GM12874 (cell line): ENCODE data around the gene C1orf116.

Experiments used
- CTCF ChIP-seq: IDR thresholded peaks from 2 replicates; pipeline ENCODE4 v1.5.1; 2011; ENCODE audit warnings: low read depth, mild to moderate bottlenecking, control low read depth, low read length, moderate library complexity; ENCODE audit not compliant: insufficient read depth

C1orf116 gene

GRCh38 chr1:206979379-206980043 lies 53.0 kb downstream of the C1orf116 start:
- peak; percentile 62 for TF ChIP-seq CTCF

- TF ChIP-seq CTCF, result no peak
Measured at GRCh38 chr1:206978259-206978658, 54.3 kb downstream of the C1orf116 start.

GRCh38 chr1:206975306-206975705 lies 57.2 kb downstream of the C1orf116 start:
- TF ChIP-seq CTCF, result no peak

GRCh38 chr1:206974140-206974539 lies 58.4 kb downstream of the C1orf116 start:
- no peak for TF ChIP-seq CTCF

- no peak for TF ChIP-seq CTCF
Measured at GRCh38 chr1:206972728-206973127, 59.8 kb downstream of the C1orf116 start.

GRCh38 chr1:206971029-206971655 lies 61.4 kb downstream of the C1orf116 start:
- no peak for TF ChIP-seq CTCF

GRCh38 chr1:206970446-206970845 lies 62.1 kb downstream of the C1orf116 start, which contains the start of gene FCAMR:
Gene FCAMR, minus strand, starts transcription at chr1:206970460. Its CDS starts 335 bp downstream, at chr1:206970125.
- no peak for TF ChIP-seq CTCF
